ENCODE data around the gene ZFYVE9.
"Not testable (repeated sequence)": the region's sequence is repeated elsewhere in the genome, so short reads cannot be mapped to it uniquely, and the experiment has no call there.

ZFYVE9 gene

GRCh38 chr1:52191395-52191965 lies 49.6 kb downstream of the ZFYVE9 start:
- no peak for DNase-seq

- no peak for DNase-seq
Observed at GRCh38 chr1:52192024-52192423, 50.1 kb downstream of the ZFYVE9 start.

DNA sequence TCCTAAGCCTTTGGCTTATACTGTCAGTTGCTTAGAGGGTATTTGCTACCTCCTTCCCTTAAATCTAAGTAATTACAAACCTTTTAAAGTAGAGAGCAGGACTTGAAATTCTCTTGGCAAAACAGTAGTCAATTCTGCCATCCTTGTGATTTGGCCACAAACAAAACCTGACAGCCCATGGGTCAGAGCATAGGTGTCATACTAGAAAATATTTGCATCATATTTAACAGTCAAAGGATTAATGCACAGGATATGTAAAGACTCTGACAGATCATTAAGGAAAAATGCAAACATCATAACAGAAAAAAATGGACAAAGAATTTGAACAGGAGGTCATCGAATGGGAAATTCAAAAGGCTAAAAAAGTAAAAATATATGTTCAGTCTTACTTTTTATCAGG lies 50.5 kb downstream of the ZFYVE9 start:
- DNase-seq = no peak

- no peak for DNase-seq
Observed at GRCh38 chr1:52193985-52194384, 52.1 kb downstream of the ZFYVE9 start.

GRCh38 chr1:52195161-52195560 lies 53.3 kb downstream of the ZFYVE9 start:
- no peak for DNase-seq

DNA sequence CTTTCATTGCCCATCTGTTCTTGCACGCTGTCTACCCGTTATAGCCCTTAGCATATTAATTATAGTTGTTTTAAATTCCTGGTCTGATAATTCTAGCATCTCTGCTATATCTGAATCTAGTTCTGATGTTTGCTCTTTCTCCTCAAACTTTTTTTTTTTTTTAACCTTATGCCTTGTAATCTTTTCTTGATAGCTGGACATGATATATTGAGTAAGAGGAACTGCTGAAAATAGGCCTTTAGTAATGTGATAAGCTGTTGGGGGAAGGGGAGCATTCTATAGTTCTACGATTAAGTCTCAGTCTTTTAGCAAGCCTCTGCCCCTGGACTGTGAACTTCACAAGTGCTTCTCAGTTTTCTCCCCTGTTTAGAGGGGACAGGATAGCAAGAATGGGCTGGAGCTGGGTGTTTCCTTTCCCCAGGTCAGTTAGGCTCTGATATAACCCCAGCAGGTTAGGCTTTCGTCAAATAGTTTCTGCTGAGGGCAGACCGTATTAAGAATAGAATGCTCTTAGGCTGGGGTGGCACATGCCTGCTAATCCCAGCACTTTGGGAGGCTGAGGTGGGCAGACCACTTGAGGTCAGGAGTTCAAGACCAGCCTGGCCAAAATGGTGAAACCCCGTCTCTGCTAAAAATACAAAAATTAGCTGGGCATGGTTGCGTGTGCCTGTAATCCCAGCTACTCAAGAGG lies 62.2 kb downstream of the ZFYVE9 start:
- DNase-seq = no peak

DNA sequence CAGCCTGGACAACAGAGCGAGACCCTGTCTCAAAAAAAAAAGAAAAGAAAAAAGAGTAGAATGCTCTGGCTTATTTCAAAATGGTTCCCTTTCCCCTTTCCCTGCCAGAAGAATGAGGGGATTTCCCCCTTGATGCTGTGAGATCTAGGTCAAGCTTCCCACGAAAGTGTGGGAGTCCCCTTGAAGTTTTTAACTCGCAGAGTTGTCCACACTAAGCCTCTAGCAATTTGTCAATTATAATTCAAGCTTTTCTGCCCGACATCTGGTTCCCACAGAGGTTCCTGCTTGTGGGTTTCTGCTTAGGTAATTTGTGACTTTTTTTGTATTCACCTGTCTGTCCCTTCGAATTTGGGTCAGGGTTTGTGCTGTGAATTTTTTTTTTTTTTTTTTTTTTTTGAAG lies 62.8 kb downstream of the ZFYVE9 start:
- no peak for DNase-seq

GRCh38 chr1:52206686-52207085 lies 64.8 kb downstream of the ZFYVE9 start:
- not testable (repeated sequence) for DNase-seq

- no peak for DNase-seq
Observed at GRCh38 chr1:52209429-52209828, 67.5 kb downstream of the ZFYVE9 start.

GRCh38 chr1:52210044-52210443 lies 68.2 kb downstream of the ZFYVE9 start:
- no peak for DNase-seq

DNA sequence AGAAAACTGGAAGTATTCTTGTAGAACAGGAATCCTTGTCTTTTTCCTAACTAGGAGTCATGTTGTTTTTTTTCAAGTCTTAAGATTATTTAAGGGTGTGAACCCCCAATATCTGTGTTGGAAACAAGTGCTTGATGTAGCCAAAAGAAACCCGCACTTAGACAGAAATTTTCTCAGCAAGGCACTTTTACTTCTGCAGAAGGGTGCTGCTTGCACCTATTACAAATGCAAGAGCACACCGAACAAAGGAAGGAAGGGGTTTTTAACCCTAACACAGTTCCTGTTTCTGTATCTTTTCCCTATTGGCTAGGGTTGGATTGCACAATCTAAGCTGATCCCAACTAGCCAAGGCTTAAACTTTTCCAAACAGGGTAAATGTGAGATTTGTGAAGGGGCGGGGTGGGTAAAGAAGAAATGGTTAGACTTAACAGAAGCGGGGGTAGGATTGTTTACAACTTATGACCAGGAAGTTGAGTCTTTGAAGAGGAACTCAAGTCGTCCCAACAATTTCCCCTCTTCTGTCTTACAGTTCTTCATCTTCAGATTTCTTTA lies 75.1 kb downstream of the ZFYVE9 start:
- no peak for DNase-seq

DNA sequence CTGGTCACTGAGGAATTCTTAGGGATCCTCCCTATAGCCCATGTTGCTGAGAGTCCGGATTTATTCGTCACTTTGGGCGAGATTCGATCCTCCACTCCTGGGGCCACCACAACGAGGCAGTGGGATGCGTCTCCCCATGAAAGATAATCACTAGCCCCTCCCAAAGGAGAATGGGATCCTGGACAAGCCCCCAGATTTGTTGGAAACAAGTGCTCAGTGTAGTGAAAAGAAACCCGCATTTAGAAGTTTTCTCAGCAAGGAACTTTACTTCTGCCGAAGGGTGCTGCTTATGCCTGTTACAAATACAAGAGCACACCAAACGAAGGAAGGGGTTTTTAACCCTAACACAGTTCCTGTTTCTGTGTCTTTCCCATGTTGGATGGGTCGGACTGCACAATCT lies 83.3 kb downstream of the ZFYVE9 start:
- DNase-seq = no peak

- DNase-seq = no peak
Observed at GRCh38 chr1:52229494-52229893, 87.6 kb downstream of the ZFYVE9 start.

GRCh38 chr1:52233463-52233862 lies 91.6 kb downstream of the ZFYVE9 start:
- DNase-seq = no peak

DNA sequence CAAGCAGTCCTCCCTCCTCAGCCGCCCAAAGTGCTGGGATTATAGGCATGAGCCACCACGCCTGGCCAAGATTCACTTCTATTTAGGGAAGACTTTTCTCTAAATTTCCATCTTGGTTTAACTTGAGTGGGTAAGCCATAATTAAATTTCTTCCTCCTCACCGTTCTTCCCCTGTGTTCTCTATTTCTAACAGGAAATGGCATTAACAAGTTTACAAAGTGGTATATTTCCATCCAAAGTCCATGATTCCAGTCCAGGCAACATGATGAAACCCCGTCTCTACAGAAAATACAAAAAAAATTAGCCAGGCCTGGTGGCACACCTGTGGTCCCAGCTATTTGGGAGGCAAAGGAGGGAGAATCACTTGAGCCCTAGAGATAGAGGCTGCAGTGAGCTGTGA lies 92.1 kb downstream of the ZFYVE9 start:
- no peak for DNase-seq

GRCh38 chr1:52234708-52235107 lies 92.8 kb downstream of the ZFYVE9 start:
- DNase-seq = no peak

DNA sequence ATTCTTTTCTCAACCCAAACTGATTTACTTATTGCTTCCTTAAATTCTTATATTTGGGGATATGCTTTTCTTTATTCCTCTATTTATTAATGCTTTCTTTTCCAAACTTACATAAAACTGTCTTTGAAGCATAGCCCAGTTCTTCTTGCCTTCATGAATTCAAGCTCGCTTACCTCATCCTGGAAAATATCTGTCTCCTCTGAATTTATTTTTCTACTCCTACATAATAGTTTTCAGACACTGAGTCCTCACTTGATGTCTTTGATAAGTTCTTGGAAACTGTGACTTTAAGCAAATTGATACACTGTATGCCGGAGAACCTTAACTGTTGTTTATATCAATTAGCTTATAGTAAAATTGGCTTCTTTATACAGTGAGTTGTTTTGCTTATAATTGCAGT lies 93.8 kb downstream of the ZFYVE9 start:
- DNase-seq = no peak

GRCh38 chr1:52237430-52237829 lies 95.5 kb downstream of the ZFYVE9 start:
- DNase-seq = no peak

DNA sequence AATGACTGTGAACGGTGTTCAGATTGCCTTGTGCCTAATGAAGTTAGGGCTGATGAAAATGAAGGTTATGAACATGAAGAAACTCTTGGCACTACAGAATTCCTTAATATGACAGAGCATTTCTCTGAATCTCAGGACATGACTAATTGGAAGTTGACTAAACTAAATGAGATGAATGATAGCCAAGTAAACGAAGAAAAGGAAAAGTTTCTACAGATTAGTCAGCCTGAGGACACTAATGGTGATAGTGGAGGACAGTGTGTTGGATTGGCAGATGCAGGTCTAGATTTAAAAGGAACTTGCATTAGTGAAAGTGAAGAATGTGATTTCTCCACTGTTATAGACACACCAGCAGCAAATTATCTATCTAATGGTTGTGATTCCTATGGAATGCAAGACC lies 96.6 kb downstream of the ZFYVE9 start:
- no peak for DNase-seq

GRCh38 chr1:52238887-52239707 lies 97.2 kb downstream of the ZFYVE9 start:
- DNase-seq = no peak

DNA sequence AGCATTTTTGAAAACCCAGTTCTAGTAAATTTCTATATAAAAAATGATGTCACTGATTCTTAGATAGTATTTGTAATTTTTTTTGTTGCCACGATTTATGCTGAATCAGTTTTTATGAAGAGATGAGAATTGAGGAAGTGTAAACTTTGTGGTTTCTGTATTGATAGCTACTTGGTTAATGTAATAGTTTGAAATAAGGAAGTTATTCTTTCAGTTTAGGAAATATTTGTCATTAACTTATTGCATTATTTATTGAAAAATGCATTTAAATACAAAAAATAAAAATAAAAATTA lies 97.8 kb downstream of the ZFYVE9 start:
- DNase-seq = no peak

GRCh38 chr1:52240592-52241210 lies 98.8 kb downstream of the ZFYVE9 start:
- DNase-seq = no peak

- no peak for DNase-seq
Observed at GRCh38 chr1:52243221-52243987, 101.5 kb downstream of the ZFYVE9 start.

All from GDM1 (cell line).